Ovary (tissue), 9 donors: Measurements from ENCODE around the gene ATAD3C. TPM values are rescaled to one million over a fixed set of nuclear protein-coding genes. Genes with fewer than 3 reads are reported as not detected.
"Not testable (repeated sequence)": the region's sequence is repeated elsewhere in the genome, so short reads cannot be mapped to it uniquely, and the experiment has no call there.

Experiments
- DNase-seq, 5 donors: peaks; one replicate each; pipeline ENCODE4 v3.0.0-alpha.2; 2019 to 2020
- H3K27ac ChIP-seq, 2 donors: fragments of 200-600 bp; one replicate each; pipeline versions ENCODE4 v1.5.1 to v1.8.0; 2019 to 2022
- H3K27me3 ChIP-seq: fragments of 200-600 bp; one replicate; pipeline ENCODE4 v1.8.0; 2022
- H3K36me3 ChIP-seq: fragments of 200-600 bp; sonication (generic); one replicate; pipeline ENCODE4 v1.5.1; 2019
- H3K4me1 ChIP-seq: one replicate; pipeline ENCODE4 v1.8.1; 2013; ENCODE audit warnings: mild to moderate bottlenecking, moderate library complexity; ENCODE audit not compliant: insufficient read depth
- H3K4me3 ChIP-seq: fragments of 200-600 bp; sonication (generic); one replicate; pipeline ENCODE4 v1.5.1; 2017
- H3K9me3 ChIP-seq, 2 donors: fragments of 200-600 bp in 1 of 2; sonication (generic) in 1 of 2; one replicate each; pipeline versions ENCODE4 v1.5.1 to v1.8.1; 2013 to 2019; ENCODE audit warnings: mild to moderate bottlenecking in 1 of 2, moderate library complexity in 1 of 2
- CTCF ChIP-seq, 3 donors: fragments of 450-650 bp in 2 of 3; fragments of 200-600 bp in 1 of 3; IDR thresholded peaks; one replicate each; pipeline versions ENCODE4 v1.5.1 to v1.8.0; 2016 to 2022; ENCODE audit warnings: antibody characterized with exemption in 3 of 3, mild to moderate bottlenecking in 1 of 3
- EP300 ChIP-seq: sonication (generic); formaldehyde crosslinking; IDR thresholded peaks from one replicate; pipeline ENCODE4 v1.6.1; 2017; ENCODE audit warnings: antibody characterized with exemption
- POLR2A ChIP-seq: fragments of 450-650 bp; IDR thresholded peaks from one replicate; pipeline ENCODE4 v1.6.1; 2017; ENCODE audit warnings: antibody characterized with exemption, mild to moderate bottlenecking, moderate library complexity
- WGBS, 3 donors: extraction: QIAGEN DNeasy Blood & Tissue Kit in 1 of 3; methylation state at CpG; one replicate each; pipeline versions ENCODE4 v1.1.5 to v1.1.7; 2013 to 2017; 5-methylcytosine and 5-hydroxymethylcytosine counted together
- intact Hi-C, 4 donors: fragments of 100-400 bp; cut with DNase I; formaldehyde crosslinking; loops; one replicate each; pipeline versions ENCODE4 v1.11.0 to v1.15.1; 2022 to 2023
- polyA plus RNA-seq, 2 donors: library from polyadenylated mRNA; stranded (reverse); fragments of 200-250 nt in 1 of 2; fragments of 350-450 nt in 1 of 2; fragmentation: Illumina TruSeq in 1 of 2; extraction: RNeasy Lipid Tissue Mini Kit (QIAGEN cat#74804) in 1 of 2; gene quantifications; one replicate each; pipeline ENCODE4 v1.2.3, GENCODE V29; 2013 to 2014
- total RNA-seq, 7 donors: library from RNA; depleted of rRNA in 2 of 7; stranded (reverse); fragments of >200 nt in 2 of 7; fragmentation: NEBNext Ultra II Directional in 3 of 7; extraction: Animal tissue kit (Norgen Biotek cat#: 25700) in 3 of 7; gene quantifications; one replicate each; pipeline versions ENCODE4 v1.1.0 to v1.2.4, GENCODE V29; 2016 to 2023
- donor health status: DM: no; HTN: no; CAD: no; lungs with moderate emphysema.
- donor health status: DM: no; HTN: no; CAD: no.
- donor health status: Bipolar disorder and iron deficiency.
- donor health status: DM: yes; HTN: yes; CAD: no.
- donor health status: DM: no; HTN: no; CAD: no.
- donor health status: DM: yes; HTN: yes; CAD: no.

Gene ATAD3C
- total and polyA plus RNA-seq, 9 donors = 0.53 to 5.3 (median 3.6) TPM

- no peak for DNase-seq
- TF ChIP-seq EP300 (no peak), POLR2A (no peak), CTCF (IDR thresholded peaks at IDR 0.05) (no peak)
- Histone ChIP-seq H3K36me3 (no peaks in the 10 kb centered on the region), H3K9me3 (no peaks in the 10 kb centered on the region), H3K27ac (no peak overlapping the region), H3K4me3 (no peak overlapping the region), H3K4me1 (peaks cover 9% of the 10 kb centered on the region), H3K27me3 (no peaks in the 10 kb centered on the region)
- intact Hi-C loops = no loop called here
- 76 to 79% (median 77%) methylated on average over 13 of the region's 13 CpGs for WGBS, 3 donors
Measured at GRCh38 chr1:1415751-1416150, 33.7 kb upstream of the ATAD3C start.

GRCh38 chr1:1417396-1417795 is 32.1 kb upstream of the ATAD3C start:
- H3K4me3 ChIP-seq, H3K36me3 ChIP-seq, intact Hi-C loops, H3K27me3 ChIP-seq, DNase-seq, H3K4me1 ChIP-seq, H3K9me3 ChIP-seq, H3K27ac ChIP-seq: not testable (repeated sequence)
- WGBS, 3 donors = 50 to 70% (median 53%) methylated on average over 5 of the region's 5 CpGs

GRCh38 chr1:1417825-1418463 is 31.5 kb upstream of the ATAD3C start:
- WGBS, 3 donors = 86 to 93% (median 87%) methylated on average over 25 of the region's 25 CpGs
- H3K27ac ChIP-seq, intact Hi-C loops, H3K4me1 ChIP-seq, H3K4me3 ChIP-seq, H3K36me3 ChIP-seq, H3K9me3 ChIP-seq, H3K27me3 ChIP-seq, DNase-seq: not testable (repeated sequence)

GRCh38 chr1:1418464-1419362 is 30.8 kb upstream of the ATAD3C start:
- no peaks in the 10 kb centered on the region for H3K9me3 ChIP-seq
- no peak overlapping the region for H3K27ac ChIP-seq
- no peak for DNase-seq
- H3K4me3 ChIP-seq = no peak overlapping the region
- intact Hi-C loops = no loop called here
- TF ChIP-seq POLR2A = no peak
- TF ChIP-seq CTCF (IDR thresholded peaks at IDR 0.05) = no peak
- TF ChIP-seq EP300 = no peak
- H3K4me1 ChIP-seq = peaks cover 9% of the 10 kb centered on the region
- no peaks in the 10 kb centered on the region for H3K27me3 ChIP-seq
- no peaks in the 10 kb centered on the region for H3K36me3 ChIP-seq
- 88 to 92% (median 90%) methylated on average over 19 to 26 of the region's 26 CpGs for WGBS, 3 donors

- DNase-seq = peak in 2 of 5 donors; percentile 32 to 38
- intact Hi-C loops = no loop called here
Measured at GRCh38 chr1:1419363-1419812, 30.1 kb upstream of the ATAD3C start.

More at GRCh38 chr1:1419363-1419812, 30.1 kb upstream of the ATAD3C start:
- peak overlapping the region; percentile 74 to 83 for H3K27ac ChIP-seq
- WGBS, 3 donors = 74 to 81% (median 75%) methylated on average over 15 to 21 of the region's 21 CpGs
- peak overlapping the region; percentile 34 for H3K4me3 ChIP-seq
- H3K4me1 ChIP-seq = peaks cover 9% of the 10 kb centered on the region
- TF ChIP-seq EP300 (no peak), CTCF (IDR thresholded peaks at IDR 0.05) (no peak), POLR2A (no peak)
- no peaks in the 10 kb centered on the region for H3K27me3 ChIP-seq
- no peaks in the 10 kb centered on the region for H3K9me3 ChIP-seq
- H3K36me3 ChIP-seq = no peaks in the 10 kb centered on the region
